GM19099 (cell line): ENCODE measurements around the gene WFDC9.

Experiments used
- POLR2A ChIP-seq: IDR thresholded peaks from 3 replicates; pipeline ENCODE4 v1.6.1; 2011; ENCODE audit warnings: low read depth; ENCODE audit not compliant: insufficient read length; ENCODE audit errors: extremely low read depth

Gene WFDC9

DNA sequence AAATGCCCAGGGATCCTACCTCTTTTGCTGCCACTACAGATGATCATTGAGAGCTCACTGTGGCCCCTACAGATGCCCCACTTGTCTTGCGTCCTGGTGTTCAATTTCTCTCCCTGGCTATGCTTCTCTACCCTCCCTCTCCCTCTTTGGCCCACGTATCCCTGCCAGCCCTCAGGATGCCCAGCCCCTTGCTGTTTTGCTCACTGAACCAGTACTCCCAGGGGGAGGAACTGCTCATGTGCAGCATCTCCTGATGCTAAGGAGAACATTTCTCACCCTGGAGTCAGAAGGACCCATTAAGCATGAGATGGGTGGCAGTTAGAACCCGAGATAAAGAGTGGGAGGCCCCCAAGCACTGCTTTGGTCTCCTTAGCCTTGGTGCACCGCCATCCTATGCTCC lies at the start of gene WFDC9:
TSS of gene WFDC9 (minus strand) at position 101 of the 400 bp plus-strand sequence. CDS start 21,103 bp downstream, outside the sequence.
- no peak for TF ChIP-seq POLR2A

DNA sequence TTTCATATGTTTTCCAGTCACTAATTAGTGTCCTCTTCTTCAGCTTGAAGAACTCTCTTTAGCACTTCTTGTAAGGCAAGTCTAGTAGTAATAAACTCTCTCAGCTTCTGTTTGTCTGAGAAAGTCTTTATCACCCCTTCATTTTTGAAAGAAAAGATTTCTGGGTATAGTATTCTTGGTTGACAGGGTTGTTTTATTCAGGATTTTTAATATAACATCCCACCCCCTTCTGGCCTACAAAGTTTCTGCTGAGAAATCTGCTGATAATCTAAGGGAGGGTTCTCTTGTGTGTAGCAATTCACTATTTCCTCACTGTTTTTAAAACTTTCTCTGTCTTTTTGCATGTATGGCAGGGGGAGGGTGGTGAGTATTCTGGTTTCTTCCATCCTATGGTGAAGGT lies 48.6 kb upstream of the WFDC9 start:
- no peak for TF ChIP-seq POLR2A

DNA sequence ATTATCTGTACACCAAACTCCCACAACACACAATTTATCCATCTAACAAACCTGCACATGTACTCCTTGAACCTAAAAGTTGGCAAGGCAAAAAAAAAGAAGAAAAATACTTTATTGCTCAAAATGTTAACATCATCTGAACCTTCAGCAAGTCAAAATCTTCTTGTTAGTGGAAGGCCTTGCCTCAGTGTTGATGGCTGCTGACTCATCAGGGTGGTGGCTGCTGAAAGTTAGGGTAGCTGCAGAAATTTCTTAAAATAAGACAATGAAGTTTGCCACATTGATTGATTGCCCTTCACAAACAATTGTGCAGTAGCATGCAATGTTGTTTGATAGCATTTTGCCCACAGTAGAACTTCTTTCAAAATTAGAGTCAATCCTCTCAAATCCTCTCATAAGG lies 41.7 kb upstream of the WFDC9 start:
- no peak for TF ChIP-seq POLR2A

DNA sequence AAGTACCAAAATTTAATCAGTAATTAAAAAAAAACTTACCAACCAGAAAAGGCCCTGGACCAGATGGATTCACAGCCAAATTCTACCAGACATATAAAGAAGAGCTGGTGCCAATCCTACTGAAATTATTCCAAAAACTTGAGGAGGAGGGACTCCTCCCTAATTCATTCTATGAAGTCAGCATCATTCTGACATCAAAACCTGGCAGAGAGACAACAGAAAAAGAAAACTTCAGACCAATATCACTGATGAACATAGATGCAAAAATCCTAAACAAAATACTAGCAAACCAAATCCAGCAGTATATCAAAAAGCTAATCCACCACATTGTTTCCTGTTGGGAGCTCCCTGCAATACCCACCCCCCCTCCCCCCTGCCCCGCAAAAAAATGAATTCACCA lies 39.1 kb upstream of the WFDC9 start, which contains the start of gene WFDC11:
TSS of gene WFDC11 (minus strand) at position 101 of the 400 bp plus-strand sequence. CDS start 19,639 bp downstream, outside the sequence.
- no peak for TF ChIP-seq POLR2A

DNA sequence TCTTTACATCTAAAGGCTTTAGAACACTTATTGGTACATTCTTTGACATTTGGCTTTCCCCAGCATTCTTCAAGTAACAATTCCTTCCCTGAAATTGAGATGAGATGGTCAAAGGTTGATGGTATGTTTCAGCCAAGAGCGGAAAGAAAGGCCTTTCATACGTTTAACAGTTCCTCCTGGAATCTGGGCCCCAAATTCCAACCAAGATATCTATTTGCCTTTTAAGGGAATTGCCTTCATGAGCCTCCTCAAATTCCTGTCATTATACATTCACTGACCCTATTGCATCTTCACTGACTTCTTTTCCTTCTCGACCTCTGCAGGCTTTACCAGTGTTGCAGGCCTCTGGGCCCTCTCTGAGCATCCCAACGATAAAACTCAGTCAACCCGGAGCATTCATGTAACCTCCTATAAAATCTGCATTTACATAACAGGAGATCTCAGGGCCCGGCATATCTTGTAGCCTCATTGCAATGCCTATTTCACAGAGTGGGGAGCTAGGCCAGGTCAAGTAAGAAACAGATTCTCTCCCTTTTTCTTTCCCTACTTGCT lies 18.3 kb upstream of the WFDC9 start:
- TF ChIP-seq POLR2A, result no peak

DNA sequence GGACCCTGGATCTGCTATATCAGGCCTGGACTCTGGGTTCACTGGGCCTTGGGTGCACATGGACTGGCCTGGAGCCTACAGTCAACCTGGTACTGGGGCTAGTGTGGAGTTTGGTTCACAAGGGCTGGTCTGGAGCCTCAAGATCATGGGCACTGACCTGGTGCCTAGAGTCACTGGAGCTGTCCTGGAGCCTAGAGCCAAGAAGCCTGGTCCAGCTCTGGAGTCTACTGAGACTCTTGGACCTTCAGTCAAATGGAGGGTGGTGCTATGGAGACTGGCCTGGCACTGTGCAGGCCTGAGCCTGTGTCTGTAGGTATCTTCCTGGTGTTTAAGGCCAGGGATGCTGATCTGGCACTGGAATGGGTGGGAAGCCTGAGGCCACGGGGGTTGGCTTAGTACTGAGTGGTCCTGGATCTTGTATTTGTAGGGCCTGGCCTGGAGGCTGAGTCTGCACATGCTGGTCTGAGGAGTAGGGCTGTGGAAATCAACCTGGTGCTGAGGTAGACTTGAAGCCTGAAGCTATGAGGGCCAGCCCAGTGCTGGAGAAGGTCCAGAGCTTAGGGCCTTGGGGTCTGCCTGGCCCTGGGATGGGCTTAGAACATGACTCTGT lies 16.5 kb upstream of the WFDC9 start:
- TF ChIP-seq POLR2A, result no peak

DNA sequence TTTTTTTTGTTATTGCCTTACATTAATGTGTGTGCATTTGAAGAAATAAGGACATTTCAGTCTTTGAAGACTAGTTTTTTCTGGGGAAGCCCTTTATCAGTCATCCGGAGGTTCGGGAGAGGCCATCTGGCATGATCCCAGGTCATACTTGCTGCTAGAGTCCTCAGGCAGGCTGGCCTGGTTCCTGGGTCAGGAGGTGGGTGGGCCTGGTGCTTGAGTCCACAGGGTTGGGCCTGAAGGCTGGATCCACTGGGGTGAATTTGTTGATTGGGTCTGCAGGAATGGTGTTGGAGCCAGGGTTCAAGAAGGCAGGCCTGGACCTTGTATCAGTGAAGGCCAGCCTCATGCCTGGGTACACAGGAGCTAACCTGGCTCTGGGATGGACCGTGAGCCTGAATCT lies 15.8 kb upstream of the WFDC9 start:
- no peak for TF ChIP-seq POLR2A

DNA sequence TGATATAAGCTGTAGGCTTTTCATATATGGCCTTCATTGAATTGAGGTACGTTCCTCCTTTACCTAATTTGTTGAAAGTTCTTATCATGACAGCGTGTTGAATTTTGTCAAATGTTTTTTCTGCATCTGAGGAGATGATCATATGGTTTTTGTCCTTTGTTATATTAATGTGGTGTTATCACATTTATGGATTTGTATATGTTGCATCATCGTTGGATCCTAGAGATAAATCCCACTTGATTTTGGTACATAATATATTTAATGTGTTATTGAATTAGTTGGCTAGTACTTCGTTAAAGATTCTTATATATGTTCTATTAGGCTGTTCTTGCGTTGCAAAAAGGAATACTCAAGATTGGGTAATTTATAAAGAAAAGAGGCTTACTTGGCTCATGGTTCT lies 8.6 kb upstream of the WFDC9 start:
- TF ChIP-seq POLR2A, result no peak

DNA sequence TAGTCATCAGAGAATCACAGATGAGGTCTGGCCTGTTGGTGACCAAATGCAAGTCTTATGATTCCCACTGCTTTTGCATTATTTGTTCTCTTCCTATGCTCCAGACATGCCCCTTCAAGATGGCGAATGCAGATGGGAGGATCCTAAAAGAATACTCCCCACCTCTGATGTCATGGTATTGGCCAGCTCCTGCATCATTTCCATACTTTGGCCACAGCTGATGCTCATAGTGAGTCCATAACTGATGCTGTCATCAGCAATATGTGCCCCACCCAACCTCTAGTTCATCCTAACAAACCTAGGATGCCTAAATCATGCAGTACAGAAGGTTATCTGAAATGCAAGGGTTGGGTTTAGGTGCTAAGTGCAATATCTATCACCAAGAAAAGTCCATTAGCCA lies 5.4 kb upstream of the WFDC9 start:
- no peak for TF ChIP-seq POLR2A

DNA sequence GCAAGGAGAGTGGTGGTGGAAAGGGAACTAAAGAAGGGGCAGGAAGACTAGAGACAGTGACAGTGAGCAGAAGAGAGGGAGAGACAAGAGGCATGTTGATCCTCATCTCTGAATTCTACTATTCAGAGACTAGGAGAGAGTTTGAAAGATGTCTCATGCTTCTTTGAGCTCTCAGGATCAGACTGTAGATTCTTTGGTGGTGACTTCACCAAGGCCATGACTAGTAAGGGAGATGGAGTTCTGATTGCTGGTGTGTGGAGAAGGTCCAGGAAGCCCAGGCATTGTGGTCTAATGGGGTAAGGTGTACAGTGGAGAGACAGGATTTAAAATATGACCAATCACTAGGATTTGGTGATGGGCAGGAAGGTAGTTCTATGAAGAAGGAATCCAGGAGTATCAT lies 713 bp downstream of the WFDC9 start:
- no peak for TF ChIP-seq POLR2A

DNA sequence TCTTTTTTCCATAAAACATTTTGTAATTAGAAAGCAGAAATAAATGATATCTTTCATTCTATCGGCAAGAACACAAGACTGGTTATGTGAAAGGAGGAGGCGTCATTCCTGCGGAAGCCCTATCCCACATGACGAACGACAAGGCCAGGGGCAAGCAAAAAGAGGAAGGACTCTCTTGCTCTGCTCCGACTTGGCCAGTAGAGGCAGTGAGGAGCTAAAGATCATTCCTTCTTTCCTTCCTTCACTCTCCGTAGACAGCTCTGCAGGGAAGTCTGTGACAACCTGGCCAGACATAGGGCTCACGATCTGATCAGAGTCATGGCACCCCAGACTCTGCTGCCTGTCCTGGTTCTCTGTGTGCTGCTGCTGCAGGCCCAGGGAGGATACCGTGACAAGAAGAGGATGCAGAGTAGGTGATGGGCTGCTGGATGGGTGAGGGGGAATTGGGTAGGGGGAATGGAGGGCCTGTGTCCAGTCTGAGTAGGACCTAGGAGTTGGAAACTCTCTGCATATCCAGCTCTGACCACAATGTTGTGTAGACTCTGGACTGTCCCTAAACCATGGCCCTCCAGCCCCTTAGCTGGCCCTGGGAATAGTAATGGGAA lies 1.5 kb downstream of the WFDC9 start, which contains the start of gene WFDC10A:
TSS of gene WFDC10A (plus strand) at position 244 of the 605 bp plus-strand sequence. CDS start at position 319, 75 bp downstream.
- no peak for TF ChIP-seq POLR2A

DNA sequence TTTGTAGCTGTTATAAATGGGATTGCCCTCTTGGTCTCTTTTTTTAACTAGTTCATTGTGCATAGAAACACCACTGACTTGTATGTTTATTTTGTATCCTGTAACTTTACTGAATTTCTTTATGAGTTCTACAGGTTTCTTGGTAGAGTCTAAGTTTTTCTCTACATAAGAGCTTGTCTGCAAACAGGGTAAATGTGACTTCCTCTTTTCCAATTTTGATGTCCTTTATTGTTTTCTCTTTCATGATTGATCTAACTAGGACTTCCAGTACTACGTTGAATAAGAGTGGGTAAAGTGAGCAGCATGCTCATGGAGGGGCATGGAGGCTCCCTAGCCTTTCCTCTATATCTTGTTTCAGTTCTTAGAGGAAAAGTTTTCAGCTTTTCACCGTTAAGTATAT lies 4.5 kb downstream of the WFDC9 start:
- no peak for TF ChIP-seq POLR2A

DNA sequence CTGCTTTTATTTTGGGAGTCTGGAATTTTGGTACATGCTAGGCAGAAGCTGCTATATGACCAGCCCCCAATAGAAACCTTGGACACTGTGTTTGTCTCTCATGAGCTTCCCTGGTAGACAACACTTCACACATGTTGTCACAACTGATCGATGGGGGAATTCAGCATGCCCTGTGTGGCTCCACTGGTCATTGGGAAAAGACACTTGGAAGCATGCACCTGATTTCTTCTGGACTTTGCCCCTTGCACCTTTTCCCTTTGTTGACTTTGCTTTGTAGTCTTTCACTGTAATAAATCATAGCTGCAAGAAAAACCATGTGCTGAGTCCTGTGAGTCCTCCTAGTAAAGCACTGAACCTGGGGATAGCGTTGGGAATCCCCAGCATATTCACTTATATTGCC lies 9.5 kb downstream of the WFDC9 start:
- no peak for TF ChIP-seq POLR2A

DNA sequence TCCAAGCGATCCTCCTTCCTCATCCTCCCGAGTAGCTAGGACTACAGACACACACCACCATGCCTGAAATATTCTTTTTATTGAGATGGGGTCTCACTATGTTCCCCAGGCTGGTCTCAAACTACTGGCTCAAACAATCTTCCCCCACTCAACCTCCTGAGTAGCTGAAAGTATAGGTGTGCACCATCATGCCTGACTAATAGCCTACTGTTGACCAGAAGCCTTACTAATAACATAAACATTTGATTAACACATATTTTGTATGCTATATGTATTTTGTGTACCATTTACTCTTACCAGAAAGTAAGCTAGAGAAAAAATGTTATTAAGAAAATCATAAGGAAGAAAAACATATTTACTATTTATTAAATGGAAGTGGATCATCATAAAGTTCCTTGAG lies 13.5 kb downstream of the WFDC9 start:
- TF ChIP-seq POLR2A, result no peak

DNA sequence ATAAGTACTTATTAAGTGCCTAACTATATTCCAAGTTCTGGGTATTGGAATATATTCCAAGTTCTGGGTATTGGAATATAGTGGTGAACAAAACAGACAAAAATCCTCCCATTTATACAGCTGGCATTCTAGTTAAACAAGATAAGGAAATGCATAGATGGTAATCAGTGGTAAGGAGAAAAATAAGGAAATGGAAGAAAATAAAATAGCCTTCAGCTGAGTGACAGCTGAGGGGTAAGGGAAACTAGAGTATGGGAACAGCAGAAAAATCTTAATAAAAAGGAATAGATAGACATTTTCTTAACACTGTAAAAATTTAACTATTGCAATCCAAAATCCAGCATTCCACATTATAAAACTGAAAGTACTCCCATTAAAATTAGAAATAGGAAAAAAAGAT lies 18.8 kb downstream of the WFDC9 start:
- TF ChIP-seq POLR2A, result no peak

DNA sequence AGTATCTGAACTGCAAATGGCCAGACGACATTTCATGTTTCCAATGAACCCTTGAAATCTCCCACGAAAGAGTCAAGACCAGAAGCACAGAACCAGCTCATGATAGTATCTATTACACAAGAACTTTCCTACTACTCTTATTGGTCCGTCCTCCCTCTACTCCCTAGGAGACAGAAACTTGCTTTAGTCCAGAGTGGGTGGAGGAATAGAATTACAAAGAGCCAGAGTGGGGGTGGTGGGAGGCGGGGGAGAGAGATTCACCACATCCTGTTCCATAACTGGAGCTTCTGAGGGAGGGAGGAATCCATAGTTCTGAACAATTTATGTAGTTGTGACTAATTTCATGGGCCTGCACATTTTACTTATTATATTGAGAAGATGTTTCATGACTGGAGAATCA lies 20.0 kb downstream of the WFDC9 start:
- TF ChIP-seq POLR2A, result no peak
